Neuronal stem cell (in vitro differentiated cells): ENCODE results near the gene MTR.

ENCODE experiments used
- DNase-seq: peaks from one replicate; pipeline ENCODE4 v3.0.0-alpha.2; 2013; ENCODE audit warnings: low spot score
- H2AFZ ChIP-seq: one replicate; pipeline ENCODE4 v1.6.1; 2013; ENCODE audit warnings: mild to moderate bottlenecking, low read length, inconsistent platforms
- H2AK5ac ChIP-seq: 2 replicates; pipeline ENCODE4 v1.6.1; 2013; ENCODE audit warnings: low read depth, mild to moderate bottlenecking, inconsistent platforms, low read length, moderate library complexity, mixed read lengths
- H2BK120ac ChIP-seq: 2 replicates; pipeline ENCODE4 v1.6.1; 2013; ENCODE audit warnings: low read depth, mild to moderate bottlenecking, inconsistent platforms, low read length, moderate library complexity, mixed read lengths
- H2BK12ac ChIP-seq: one replicate; pipeline ENCODE4 v1.6.1; 2013; ENCODE audit warnings: low read length, inconsistent platforms
- H2BK15ac ChIP-seq: 2 replicates; pipeline ENCODE4 v1.6.1; 2013; ENCODE audit warnings: mild to moderate bottlenecking, low read length, inconsistent platforms, mixed read lengths
- H2BK5ac ChIP-seq: one replicate; pipeline ENCODE4 v1.6.1; 2013; ENCODE audit warnings: inconsistent platforms, mild to moderate bottlenecking, low read length, moderate library complexity
- H3K14ac ChIP-seq: one replicate; pipeline ENCODE4 v1.6.1; 2013; ENCODE audit warnings: low read length, inconsistent platforms
- H3K18ac ChIP-seq: 2 replicates; pipeline ENCODE4 v1.6.1; 2013; ENCODE audit warnings: low read length, inconsistent platforms
- H3K23ac ChIP-seq: 2 replicates; pipeline ENCODE4 v1.6.1; 2013; ENCODE audit warnings: low read depth, mild to moderate bottlenecking, mixed read lengths, low read length, inconsistent platforms; ENCODE audit not compliant: poor library complexity
- H3K27ac ChIP-seq: replicated peaks from 3 replicates; pipeline ENCODE4 v1.5.1; 2013; ENCODE audit warnings: low read length, inconsistent platforms
- H3K27me3 ChIP-seq, 3 experiments: 2 replicates each; pipeline ENCODE4 v1.6.1; 2013; ENCODE audit warnings: low read length in 3 of 3, mild to moderate bottlenecking in 2 of 3, inconsistent platforms in 1 of 3, low read depth in 1 of 3, mixed read lengths in 1 of 3, moderate library complexity in 1 of 3; ENCODE audit not compliant: control insufficient read depth in 3 of 3, insufficient read depth in 3 of 3
- H3K36me3 ChIP-seq, 2 donors: replicated peaks in 1 of 2; 2 replicates each; pipeline ENCODE4 v1.6.1; 2013; ENCODE audit warnings: low read length in 2 of 2; ENCODE audit not compliant: control insufficient read depth in 2 of 2, insufficient read depth in 2 of 2
- H3K4ac ChIP-seq: 2 replicates; pipeline ENCODE4 v1.6.1; 2013; ENCODE audit warnings: inconsistent platforms, mild to moderate bottlenecking, low read length, moderate library complexity
- H3K4me1 ChIP-seq, 2 donors: 1 replicate in 1 of 2; 2 replicates in 1 of 2; pipeline ENCODE4 v1.6.1; 2013; ENCODE audit warnings: low read length in 2 of 2, low read depth in 1 of 2; ENCODE audit not compliant: control insufficient read depth in 2 of 2, insufficient read depth in 1 of 2
- H3K4me2 ChIP-seq: one replicate; pipeline ENCODE4 v1.6.1; 2013; ENCODE audit warnings: mild to moderate bottlenecking, low read length, inconsistent platforms; ENCODE audit not compliant: insufficient read depth, poor library complexity, severe bottlenecking
- H3K4me3 ChIP-seq, 2 donors: 2 replicates each; pipeline ENCODE4 v1.5.1; 2013; ENCODE audit warnings: low read length in 2 of 2, mild to moderate bottlenecking in 2 of 2, inconsistent platforms in 1 of 2, moderate library complexity in 1 of 2
- H3K79me1 ChIP-seq: one replicate; pipeline ENCODE4 v1.6.1; 2013; ENCODE audit warnings: low read depth, mild to moderate bottlenecking, inconsistent platforms, low read length, moderate library complexity
- H3K9ac ChIP-seq: one replicate; pipeline ENCODE4 v1.6.1; 2013; ENCODE audit warnings: mild to moderate bottlenecking, low read depth, low read length, inconsistent platforms; ENCODE audit not compliant: poor library complexity
- H3K9me3 ChIP-seq, 2 donors: replicated peaks in 1 of 2; 2 replicates each; pipeline versions ENCODE3 to v1.6.1; 2013; ENCODE audit warnings: low read length in 2 of 2, mild to moderate bottlenecking in 2 of 2, inconsistent platforms in 1 of 2, low read depth in 1 of 2, mixed read lengths in 1 of 2, moderate library complexity in 1 of 2; ENCODE audit not compliant: control insufficient read depth in 2 of 2, insufficient read depth in 1 of 2
- H4K8ac ChIP-seq: one replicate; pipeline ENCODE4 v1.6.1; 2013; ENCODE audit warnings: low read depth, mild to moderate bottlenecking, inconsistent platforms, low read length, moderate library complexity
- H4K91ac ChIP-seq: one replicate; pipeline ENCODE4 v1.6.1; 2013; ENCODE audit warnings: low read length, low read depth, mild to moderate bottlenecking, inconsistent platforms; ENCODE audit not compliant: poor library complexity
- WGBS, 2 donors: extraction: QIAGEN DNeasy Blood & Tissue Kit; methylation state at CpG; one replicate each; pipeline ENCODE4 v1.1.7; 2013; ENCODE audit warnings: missing lambda C conversion rate in 2 of 2, mixed read lengths in 1 of 2; ENCODE audit not compliant: insufficient read length in 2 of 2, insufficient replicate concordance in 1 of 2; ENCODE audit errors: extremely low coverage in 2 of 2; 5-methylcytosine and 5-hydroxymethylcytosine counted together

MTR gene

DNA sequence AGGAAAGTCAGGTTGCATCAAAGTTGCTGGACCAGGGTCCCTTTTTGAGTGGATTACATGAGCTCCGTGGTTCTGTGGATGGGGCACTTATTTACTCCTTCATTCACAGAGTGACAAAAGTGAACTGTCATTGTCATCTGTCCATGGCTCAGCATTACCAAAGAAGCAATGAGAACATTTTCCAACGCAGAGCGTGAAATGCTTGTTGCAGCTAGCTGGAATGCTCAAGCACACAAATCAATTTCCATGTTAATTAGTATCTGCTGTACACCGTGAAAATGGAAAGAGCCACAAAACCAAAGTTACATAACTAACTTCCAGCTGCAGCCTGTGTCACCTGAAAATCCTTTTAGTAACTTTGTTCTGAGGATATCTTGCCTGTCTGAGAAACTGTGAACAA, 130.3 kb downstream of the MTR start:
- Histone ChIP-seq H3K36me3 (no peaks in the 10 kb centered on the region), H3K18ac (no peak overlapping the region), H2AK5ac (no peak overlapping the region), H2BK12ac (no peak overlapping the region), H3K4me3 (no peak overlapping the region), H3K27ac (no peak overlapping the region), H2BK15ac (no peak overlapping the region), H3K23ac (no peak overlapping the region), H3K27me3 (no peaks in the 10 kb centered on the region), H3K4me2 (no peak overlapping the region), H3K79me1 (no peaks in the 10 kb centered on the region), H4K91ac (no peak overlapping the region), H3K4ac (no peak overlapping the region), H3K9ac (no peak overlapping the region), H4K8ac (no peak overlapping the region), H2AFZ (no peak overlapping the region), H3K9me3 (peaks cover 0 to 1% of the 10 kb centered on the region in 2 donors), H2BK120ac (no peak overlapping the region), H3K4me1 (no peaks in the 10 kb centered on the region), H2BK5ac (no peak overlapping the region), H3K14ac (no peak overlapping the region)
- WGBS, 2 donors = no CpG with 5 or more reads among the region's 4 CpGs
- DNase-seq = no peak

GRCh38 chr1:236930503-236930902, 135.4 kb downstream of the MTR start:
- Histone ChIP-seq H3K4me1 (no peaks in the 10 kb centered on the region), H3K4me2 (no peak overlapping the region), H3K4ac (no peak overlapping the region), H4K91ac (no peak overlapping the region), H3K9ac (no peak overlapping the region), H3K36me3 (no peaks in the 10 kb centered on the region), H3K23ac (no peak overlapping the region), H2AK5ac (no peak overlapping the region), H3K9me3 (peaks cover 0 to 2% of the 10 kb centered on the region in 2 donors), H2BK5ac (no peak overlapping the region), H3K18ac (peak overlapping the region; percentile 36), H2BK12ac (no peak overlapping the region), H2BK120ac (no peak overlapping the region), H2AFZ (no peak overlapping the region), H3K14ac (no peak overlapping the region), H4K8ac (no peak overlapping the region), H3K27ac (no peak overlapping the region), H3K79me1 (no peaks in the 10 kb centered on the region), H3K27me3 (no peaks in the 10 kb centered on the region), H2BK15ac (no peak overlapping the region), H3K4me3 (no peak overlapping the region)
- DNase-seq = no peak
- no CpG with 5 or more reads among the region's 4 CpGs for WGBS, 2 donors

- no peak overlapping the region for H3K23ac ChIP-seq
These were observed 143.7 kb downstream of the MTR start for GRCh38 chr1:236938760-236939159.

GRCh38 chr1:236942431-236942830, 147.3 kb downstream of the MTR start:
- Histone ChIP-seq H2BK15ac (no peak overlapping the region), H2BK12ac (no peak overlapping the region), H3K14ac (no peak overlapping the region), H4K8ac (no peak overlapping the region), H2BK120ac (no peak overlapping the region), H2AFZ (no peak overlapping the region), H3K79me1 (no peaks in the 10 kb centered on the region), H3K4me1 (no peaks in the 10 kb centered on the region), H3K27ac (no peak overlapping the region), H3K4ac (no peak overlapping the region), H3K9me3 (no peaks in the 10 kb centered on the region), H3K23ac (no peak overlapping the region), H3K27me3 (no peaks in the 10 kb centered on the region), H3K4me2 (no peak overlapping the region), H3K36me3 (no peaks in the 10 kb centered on the region), H3K18ac (no peak overlapping the region), H2AK5ac (no peak overlapping the region), H4K91ac (no peak overlapping the region), H3K4me3 (no peak overlapping the region), H2BK5ac (no peak overlapping the region), H3K9ac (no peak overlapping the region)
- DNase-seq = no peak

More at GRCh38 chr1:236938760-236939159, 143.7 kb downstream of the MTR start:
- Histone ChIP-seq H3K36me3 (no peaks in the 10 kb centered on the region), H3K9me3 (no peaks in the 10 kb centered on the region), H2BK12ac (no peak overlapping the region), H3K18ac (no peak overlapping the region), H2BK15ac (no peak overlapping the region), H3K14ac (no peak overlapping the region), H3K4ac (no peak overlapping the region), H2BK120ac (no peak overlapping the region), H2AK5ac (no peak overlapping the region), H2AFZ (no peak overlapping the region), H3K4me2 (no peak overlapping the region), H3K27ac (no peak overlapping the region), H3K27me3 (no peaks in the 10 kb centered on the region), H3K9ac (no peak overlapping the region), H4K8ac (no peak overlapping the region), H3K4me1 (no peaks in the 10 kb centered on the region), H3K79me1 (no peaks in the 10 kb centered on the region), H4K91ac (no peak overlapping the region), H3K4me3 (no peak overlapping the region), H2BK5ac (no peak overlapping the region)
- WGBS, 2 donors = no CpG with 5 or more reads among the region's 5 CpGs
- DNase-seq = no peak
